Islet precursor cell (in vitro differentiated cells): ENCODE data around the gene INPPL1.

ENCODE experiments used
- DNase-seq: peaks from one replicate; pipeline ENCODE4 v3.0.0-alpha.2; 2018

INPPL1 gene

GRCh38 chr11:72217841-72218240, 6.7 kb upstream of the INPPL1 start:
- DNase-seq, result no peak

GRCh38 chr11:72218251-72218745, 6.3 kb upstream of the INPPL1 start:
- no peak for DNase-seq

GRCh38 chr11:72220696-72221363, 3.7 kb upstream of the INPPL1 start:
- DNase-seq, result peak; percentile 40

GRCh38 chr11:72221386-72222075, 3.0 kb upstream of the INPPL1 start:
- peak; percentile 43 for DNase-seq

- peak; percentile 54 for DNase-seq
These were observed 2.3 kb upstream of the INPPL1 start for GRCh38 chr11:72222106-72222891.

GRCh38 chr11:72222907-72223614, 1.5 kb upstream of the INPPL1 start:
- DNase-seq, result peak; percentile 98

GRCh38 chr11:72223615-72224563, 678 bp upstream of the INPPL1 start:
- DNase-seq, result peak; percentile 84

- peak; percentile 56 for DNase-seq
These were observed 914 bp downstream of the INPPL1 start for GRCh38 chr11:72225411-72225951.

GRCh38 chr11:72226701-72227100, 2.1 kb downstream of the INPPL1 start:
- DNase-seq, result peak; percentile 28

GRCh38 chr11:72227316-72228228, 3.0 kb downstream of the INPPL1 start:
- peak; percentile 32 for DNase-seq

GRCh38 chr11:72228229-72228843, 3.8 kb downstream of the INPPL1 start:
- DNase-seq, result peak; percentile 58

GRCh38 chr11:72228844-72229231, 4.3 kb downstream of the INPPL1 start:
- peak; percentile 42 for DNase-seq

- peak; percentile 47 for DNase-seq
These were observed 4.9 kb downstream of the INPPL1 start for GRCh38 chr11:72229336-72229924.

- DNase-seq, result peak; percentile 25
These were observed 5.6 kb downstream of the INPPL1 start for GRCh38 chr11:72229925-72230763.

- no peak for DNase-seq
These were observed 6.3 kb downstream of the INPPL1 start for GRCh38 chr11:72230764-72231365.

- DNase-seq, result no peak
These were observed 7.1 kb downstream of the INPPL1 start for GRCh38 chr11:72231396-72232259.
